Activated T-helper 17 cell treated with anti-CD3 and anti-CD28 coated beads, Interleukin-2, amount 50 U/mL, for 72 hours (primary cell): ENCODE results near the gene ZKSCAN1. TPM values are rescaled to one million over a fixed set of nuclear protein-coding genes. Genes with fewer than 3 reads are reported as not detected.

Source experiments
- ATAC-seq: fragments of 150-1000 bp; cut with Tn5 transposase; replicated peaks from 2 replicates; pipeline ENCODE4 v1.10.0; 2021; ENCODE audit warnings: mild to moderate bottlenecking, moderate library complexity
- H3K27ac Mint-ChIP-seq: one replicate; pipeline ENCODE4 v1.8.0; 2022; ENCODE audit warnings: mixed read lengths
- H3K27me3 Mint-ChIP-seq: one replicate; pipeline ENCODE4 v1.8.0; 2022; ENCODE audit warnings: mixed read lengths
- H3K36me3 Mint-ChIP-seq: one replicate; pipeline ENCODE4 v1.8.0; 2022; ENCODE audit warnings: low read depth, mild to moderate bottlenecking, mixed read lengths
- H3K4me1 Mint-ChIP-seq: one replicate; pipeline ENCODE4 v1.8.0; 2022; ENCODE audit warnings: mixed read lengths
- H3K4me3 Mint-ChIP-seq: one replicate; pipeline ENCODE4 v1.8.0; 2022; ENCODE audit warnings: mild to moderate bottlenecking, mixed read lengths
- H3K9me3 Mint-ChIP-seq: one replicate; pipeline ENCODE4 v1.8.0; 2022; ENCODE audit warnings: mixed read lengths
- total RNA-seq, 2 donors: library from RNA; stranded (reverse); gene quantifications; one replicate each; pipeline ENCODE4 v1.2.3, GENCODE V29; 2022

The ZKSCAN1 gene
- total RNA-seq, 2 donors from 2014 or later = 42.2 to 74.6 TPM

GRCh38 chr7:100013328-100013676 is 2.1 kb upstream of the ZKSCAN1 start:
- H3K4me1 Mint-ChIP-seq = peaks cover 12% of the 10 kb centered on the region
- H3K36me3 Mint-ChIP-seq = peaks cover 23% of the 10 kb centered on the region
- no peaks in the 10 kb centered on the region for H3K9me3 Mint-ChIP-seq
- H3K27me3 Mint-ChIP-seq = no peaks in the 10 kb centered on the region
- no peak overlapping the region for H3K4me3 Mint-ChIP-seq
- peak overlapping the region; percentile 85 for H3K27ac Mint-ChIP-seq
- peak; percentile 75 for ATAC-seq

DNA sequence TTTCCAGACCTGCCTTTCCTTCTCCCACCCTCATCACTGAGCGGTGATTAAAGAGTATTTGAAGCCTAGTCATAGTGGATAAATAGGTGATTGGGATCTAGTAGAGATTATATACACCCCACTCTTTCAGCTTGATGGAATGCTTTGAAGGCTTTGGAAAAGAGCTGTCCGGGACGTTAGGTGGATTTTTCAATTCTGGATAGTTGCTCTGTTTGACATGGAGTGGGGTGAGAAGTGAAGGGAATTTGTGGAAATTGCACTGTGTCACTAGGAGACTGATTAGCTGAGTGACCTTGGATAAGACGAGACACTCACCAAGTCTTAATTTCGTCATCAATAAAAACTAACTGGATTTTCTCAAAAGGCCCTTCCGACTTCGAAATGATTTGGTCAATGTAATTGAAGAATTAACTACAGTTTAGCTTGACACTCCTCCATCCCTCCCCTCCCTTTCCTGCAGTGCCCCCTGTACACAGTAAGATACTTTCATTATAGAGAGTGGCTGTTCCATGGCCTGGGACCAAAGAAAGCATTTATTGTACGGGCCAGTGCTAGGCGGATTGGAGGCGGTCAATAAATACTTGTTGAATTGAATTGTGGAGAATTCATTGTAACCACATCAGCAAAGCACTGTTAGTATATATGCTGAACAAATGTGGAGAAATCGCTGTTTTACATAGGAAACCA is 962 bp downstream of the ZKSCAN1 start:
- Mint-ChIP-seq H3K27me3 (no peaks in the 10 kb centered on the region), H3K36me3 (peaks cover 49% of the 10 kb centered on the region), H3K9me3 (no peaks in the 10 kb centered on the region), H3K4me3 (peak overlapping the region; percentile 94), H3K27ac (peak overlapping the region; percentile 95), H3K4me1 (peaks cover 20% of the 10 kb centered on the region)
- no peak for ATAC-seq

- Mint-ChIP-seq H3K4me3 (peak overlapping the region; percentile 94), H3K27me3 (no peaks in the 10 kb centered on the region), H3K27ac (no peak overlapping the region), H3K4me1 (peaks cover 20% of the 10 kb centered on the region), H3K36me3 (peaks cover 59% of the 10 kb centered on the region), H3K9me3 (no peaks in the 10 kb centered on the region)
- ATAC-seq = no peak
These were observed 1.9 kb downstream of the ZKSCAN1 start for GRCh38 chr7:100017300-100017699.

DNA sequence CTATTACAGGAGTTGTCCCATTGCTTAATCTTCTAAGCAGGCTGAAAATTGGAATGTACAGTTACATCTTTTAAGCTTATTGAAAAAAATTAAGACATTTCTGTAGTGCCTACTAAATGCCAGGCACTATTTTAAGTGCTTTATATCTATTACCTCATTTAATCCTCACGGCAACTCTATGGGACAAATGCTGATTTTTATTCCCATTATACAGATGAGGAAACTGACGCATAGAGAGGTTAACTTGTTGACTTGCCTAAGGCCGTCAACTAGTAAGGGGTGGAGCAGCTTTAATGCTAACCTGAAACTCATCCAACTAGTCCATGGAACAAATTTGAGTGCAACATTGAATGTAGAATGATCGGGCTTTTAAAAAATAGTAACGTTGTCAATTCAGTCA is 2.5 kb downstream of the ZKSCAN1 start:
- Mint-ChIP-seq H3K4me1 (peaks cover 20% of the 10 kb centered on the region), H3K27me3 (no peaks in the 10 kb centered on the region), H3K4me3 (peak overlapping the region; percentile 94), H3K9me3 (no peaks in the 10 kb centered on the region), H3K27ac (no peak overlapping the region), H3K36me3 (peaks cover 64% of the 10 kb centered on the region)
- no peak for ATAC-seq

- peak overlapping the region; percentile 66 for H3K27ac Mint-ChIP-seq
- H3K27me3 Mint-ChIP-seq = no peaks in the 10 kb centered on the region
- H3K9me3 Mint-ChIP-seq = no peaks in the 10 kb centered on the region
- no peak for ATAC-seq
- peak overlapping the region; percentile 11 for H3K4me3 Mint-ChIP-seq
- peaks cover 25% of the 10 kb centered on the region for H3K4me1 Mint-ChIP-seq
- peaks cover 85% of the 10 kb centered on the region for H3K36me3 Mint-ChIP-seq
These were observed 4.5 kb downstream of the ZKSCAN1 start for GRCh38 chr7:100019908-100020307.

DNA sequence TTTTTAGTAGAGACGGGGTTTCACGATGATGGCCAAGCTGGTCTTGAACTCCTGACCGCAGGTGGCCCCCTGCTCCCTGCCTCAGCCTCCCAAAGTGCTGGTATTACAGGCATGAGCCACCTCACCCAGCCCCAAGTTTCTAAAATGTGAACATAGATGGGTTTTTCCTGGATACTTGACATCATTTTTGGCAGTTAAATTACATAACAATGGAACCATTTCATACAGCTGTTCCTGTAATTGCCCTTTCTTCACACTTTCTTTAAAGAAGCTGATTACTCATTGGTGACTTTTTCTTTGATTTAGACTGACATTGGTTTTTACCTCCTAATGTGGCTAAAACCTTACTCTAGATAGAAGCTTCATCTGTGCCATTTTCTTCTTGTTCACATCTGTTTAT is 5.9 kb downstream of the ZKSCAN1 start:
- Mint-ChIP-seq H3K9me3 (no peaks in the 10 kb centered on the region), H3K27ac (peak overlapping the region; percentile 23), H3K4me1 (peaks cover 23% of the 10 kb centered on the region), H3K36me3 (peaks cover 94% of the 10 kb centered on the region), H3K4me3 (no peak overlapping the region), H3K27me3 (no peaks in the 10 kb centered on the region)
- peak; percentile 23 for ATAC-seq

DNA sequence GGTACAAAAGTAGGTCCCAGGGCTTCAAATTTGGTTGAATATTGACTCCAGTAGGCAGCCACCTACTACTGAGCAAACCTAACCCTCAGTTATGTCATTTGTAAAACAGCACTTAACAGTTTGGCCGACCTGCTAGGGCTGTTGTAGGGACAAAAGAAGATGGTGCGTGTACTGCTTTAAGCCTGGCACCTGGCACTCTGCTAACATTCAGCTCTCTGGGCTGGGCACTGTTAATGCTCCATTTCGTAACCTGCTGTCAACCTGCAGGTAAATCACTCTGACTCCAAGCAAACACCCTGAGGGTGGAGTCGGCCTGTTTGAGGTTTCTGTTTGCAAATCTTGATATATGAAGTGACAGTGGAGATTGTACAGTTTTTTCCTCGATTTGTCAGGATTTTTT is 7.2 kb downstream of the ZKSCAN1 start:
- Mint-ChIP-seq H3K27me3 (no peaks in the 10 kb centered on the region), H3K36me3 (peaks cover 91% of the 10 kb centered on the region), H3K27ac (no peak overlapping the region), H3K9me3 (no peaks in the 10 kb centered on the region), H3K4me1 (peaks cover 19% of the 10 kb centered on the region), H3K4me3 (no peak overlapping the region)
- ATAC-seq = no peak

DNA sequence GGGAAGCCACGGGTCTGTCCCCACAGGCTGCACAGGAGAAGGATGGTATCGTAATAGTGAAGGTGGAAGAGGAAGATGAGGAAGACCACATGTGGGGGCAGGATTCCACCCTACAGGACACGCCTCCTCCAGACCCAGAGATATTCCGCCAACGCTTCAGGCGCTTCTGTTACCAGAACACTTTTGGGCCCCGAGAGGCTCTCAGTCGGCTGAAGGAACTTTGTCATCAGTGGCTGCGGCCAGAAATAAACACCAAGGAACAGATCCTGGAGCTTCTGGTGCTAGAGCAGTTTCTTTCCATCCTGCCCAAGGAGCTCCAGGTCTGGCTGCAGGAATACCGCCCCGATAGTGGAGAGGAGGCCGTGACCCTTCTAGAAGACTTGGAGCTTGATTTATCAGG is 8.1 kb downstream of the ZKSCAN1 start:
- Mint-ChIP-seq H3K27ac (no peak overlapping the region), H3K36me3 (peaks cover 91% of the 10 kb centered on the region), H3K4me1 (peaks cover 12% of the 10 kb centered on the region), H3K9me3 (no peaks in the 10 kb centered on the region), H3K27me3 (no peaks in the 10 kb centered on the region), H3K4me3 (no peak overlapping the region)
- ATAC-seq = no peak

DNA sequence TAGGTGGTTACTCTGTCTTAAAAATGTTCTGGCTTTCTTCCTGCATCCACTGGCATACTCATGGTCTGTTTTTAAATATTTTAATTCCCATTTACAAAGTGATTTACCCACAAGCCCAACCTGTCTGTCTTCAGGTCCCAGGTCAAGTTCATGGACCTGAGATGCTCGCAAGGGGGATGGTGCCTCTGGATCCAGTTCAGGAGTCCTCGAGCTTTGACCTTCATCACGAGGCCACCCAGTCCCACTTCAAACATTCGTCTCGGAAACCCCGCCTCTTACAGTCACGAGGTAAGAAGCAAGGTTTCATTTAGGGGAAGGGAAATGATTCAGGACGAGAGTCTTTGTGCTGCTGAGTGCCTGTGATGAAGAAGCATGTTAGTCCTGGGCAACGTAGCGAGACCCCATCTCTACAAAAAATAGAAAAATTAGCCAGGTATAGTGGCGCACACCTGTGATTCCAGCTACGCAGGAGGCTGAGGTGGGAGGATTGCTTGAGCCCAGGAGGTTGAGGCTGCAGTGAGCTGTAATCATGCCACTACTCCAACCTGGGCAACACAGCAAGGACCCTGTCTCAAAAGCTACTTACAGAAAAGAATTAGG is 8.7 kb downstream of the ZKSCAN1 start:
- H3K27ac Mint-ChIP-seq = no peak overlapping the region
- peaks cover 91% of the 10 kb centered on the region for H3K36me3 Mint-ChIP-seq
- H3K4me3 Mint-ChIP-seq = no peak overlapping the region
- ATAC-seq = no peak
- no peaks in the 10 kb centered on the region for H3K9me3 Mint-ChIP-seq
- H3K27me3 Mint-ChIP-seq = no peaks in the 10 kb centered on the region
- H3K4me1 Mint-ChIP-seq = peaks cover 12% of the 10 kb centered on the region

- no peak overlapping the region for H3K4me3 Mint-ChIP-seq
- ATAC-seq = no peak
- peaks cover 5% of the 10 kb centered on the region for H3K4me1 Mint-ChIP-seq
- H3K36me3 Mint-ChIP-seq = peaks cover 95% of the 10 kb centered on the region
- no peaks in the 10 kb centered on the region for H3K9me3 Mint-ChIP-seq
- no peaks in the 10 kb centered on the region for H3K27me3 Mint-ChIP-seq
- no peak overlapping the region for H3K27ac Mint-ChIP-seq
These were observed 11.8 kb downstream of the ZKSCAN1 start for GRCh38 chr7:100027197-100027596.

DNA sequence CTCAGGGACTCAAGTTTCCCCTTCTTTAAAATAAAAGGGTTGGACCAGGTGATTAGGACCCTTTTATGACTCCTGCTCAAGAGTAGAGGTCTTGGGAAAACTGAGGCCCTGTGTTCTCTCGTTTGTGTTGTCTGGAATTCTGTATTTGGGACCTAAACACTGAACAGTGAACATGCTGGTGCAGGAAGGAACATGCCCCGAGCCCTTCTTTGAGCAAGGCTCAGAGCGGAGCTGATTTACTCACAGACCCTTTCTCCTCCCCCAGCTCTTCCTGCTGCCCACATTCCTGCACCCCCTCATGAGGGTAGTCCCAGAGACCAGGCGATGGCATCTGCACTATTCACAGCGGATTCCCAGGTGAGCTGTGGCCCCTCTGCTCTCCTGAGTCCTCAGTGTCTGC is 14.2 kb downstream of the ZKSCAN1 start:
- Mint-ChIP-seq H3K27ac (peak overlapping the region; percentile 5), H3K36me3 (peaks cover 95% of the 10 kb centered on the region), H3K4me1 (no peaks in the 10 kb centered on the region), H3K4me3 (no peak overlapping the region), H3K27me3 (no peaks in the 10 kb centered on the region), H3K9me3 (no peaks in the 10 kb centered on the region)
- ATAC-seq = no peak

DNA sequence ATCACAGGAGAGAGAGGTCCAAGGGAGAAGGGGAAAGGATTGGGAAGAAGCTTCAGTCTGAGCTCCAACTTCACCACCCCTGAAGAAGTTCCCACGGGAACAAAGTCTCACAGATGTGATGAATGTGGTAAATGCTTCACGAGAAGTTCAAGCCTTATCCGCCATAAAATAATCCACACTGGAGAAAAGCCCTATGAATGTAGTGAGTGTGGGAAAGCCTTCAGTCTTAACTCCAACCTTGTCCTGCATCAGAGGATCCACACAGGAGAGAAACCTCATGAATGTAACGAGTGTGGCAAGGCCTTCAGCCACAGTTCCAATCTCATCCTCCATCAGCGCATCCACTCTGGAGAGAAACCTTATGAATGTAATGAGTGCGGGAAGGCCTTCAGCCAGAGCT is 18.1 kb downstream of the ZKSCAN1 start:
- H3K4me3 Mint-ChIP-seq = no peak overlapping the region
- H3K4me1 Mint-ChIP-seq = no peaks in the 10 kb centered on the region
- no peak for ATAC-seq
- no peaks in the 10 kb centered on the region for H3K27me3 Mint-ChIP-seq
- H3K9me3 Mint-ChIP-seq = no peaks in the 10 kb centered on the region
- peaks cover 99% of the 10 kb centered on the region for H3K36me3 Mint-ChIP-seq
- H3K27ac Mint-ChIP-seq = no peak overlapping the region

DNA sequence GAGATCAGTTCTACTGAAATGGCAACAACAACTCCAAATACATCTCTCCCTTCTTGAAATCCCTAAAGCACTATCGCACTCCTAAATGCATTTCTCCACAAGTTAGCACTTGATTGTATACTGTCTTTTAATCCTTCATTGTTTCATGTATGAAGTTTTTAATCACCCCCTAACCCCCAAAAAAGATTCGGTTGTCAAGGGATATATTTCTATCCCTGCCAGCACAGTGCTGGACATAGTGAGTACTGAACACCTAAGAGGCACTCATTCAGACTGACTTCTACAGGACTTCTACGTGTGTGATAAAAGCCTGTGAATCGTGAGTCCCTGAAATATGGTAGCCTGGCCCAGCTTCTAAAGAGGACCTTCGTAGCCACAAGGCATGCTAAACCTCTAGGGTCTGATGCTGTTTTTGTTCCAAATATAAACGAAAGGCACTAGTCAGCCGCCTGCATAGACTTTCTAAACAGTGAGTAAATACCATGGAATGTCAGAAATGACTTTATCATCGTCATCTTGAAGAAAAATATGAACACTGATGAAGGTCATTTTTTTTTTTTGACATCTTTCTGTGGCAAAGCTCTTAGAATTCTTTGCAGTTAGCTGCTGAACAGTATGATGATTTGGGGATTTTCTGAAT is 19.6 kb downstream of the ZKSCAN1 start:
- no peak overlapping the region for H3K4me3 Mint-ChIP-seq
- H3K27me3 Mint-ChIP-seq = no peaks in the 10 kb centered on the region
- no peak overlapping the region for H3K27ac Mint-ChIP-seq
- ATAC-seq = peak; percentile 50
- peaks cover 84% of the 10 kb centered on the region for H3K36me3 Mint-ChIP-seq
- no peaks in the 10 kb centered on the region for H3K4me1 Mint-ChIP-seq
- H3K9me3 Mint-ChIP-seq = no peaks in the 10 kb centered on the region

- peak; percentile 19 for ATAC-seq
- peaks cover 75% of the 10 kb centered on the region for H3K36me3 Mint-ChIP-seq
- no peak overlapping the region for H3K4me3 Mint-ChIP-seq
- no peaks in the 10 kb centered on the region for H3K4me1 Mint-ChIP-seq
- H3K9me3 Mint-ChIP-seq = no peaks in the 10 kb centered on the region
- no peaks in the 10 kb centered on the region for H3K27me3 Mint-ChIP-seq
- no peak overlapping the region for H3K27ac Mint-ChIP-seq
These were observed 20.5 kb downstream of the ZKSCAN1 start for GRCh38 chr7:100035876-100036275.

- Mint-ChIP-seq H3K4me1 (no peaks in the 10 kb centered on the region), H3K27ac (no peak overlapping the region), H3K4me3 (no peak overlapping the region), H3K27me3 (no peaks in the 10 kb centered on the region), H3K36me3 (peaks cover 51% of the 10 kb centered on the region), H3K9me3 (no peaks in the 10 kb centered on the region)
- ATAC-seq = no peak
These were observed 22.9 kb downstream of the ZKSCAN1 start for GRCh38 chr7:100038326-100038725.
